ENCODE results near the gene LRRTM3.

LRRTM3 gene

GRCh38 chr10:66881814-66882213 lies 44.0 kb upstream of the LRRTM3 start:
- no peak overlapping the region for H3K4me3 ChIP-seq (IDR thresholded peaks at IDR 0.05; ENCODE audit: insufficient read depth, low read depth, low read length)
- H3K27ac ChIP-seq = no peak overlapping the region
- H3K4me2 ChIP-seq = no peak overlapping the region
- H3K36me3 ChIP-seq (ENCODE audit: insufficient read depth) = no peaks in the 10 kb centered on the region
- TF ChIP-seq, protein P1, sequence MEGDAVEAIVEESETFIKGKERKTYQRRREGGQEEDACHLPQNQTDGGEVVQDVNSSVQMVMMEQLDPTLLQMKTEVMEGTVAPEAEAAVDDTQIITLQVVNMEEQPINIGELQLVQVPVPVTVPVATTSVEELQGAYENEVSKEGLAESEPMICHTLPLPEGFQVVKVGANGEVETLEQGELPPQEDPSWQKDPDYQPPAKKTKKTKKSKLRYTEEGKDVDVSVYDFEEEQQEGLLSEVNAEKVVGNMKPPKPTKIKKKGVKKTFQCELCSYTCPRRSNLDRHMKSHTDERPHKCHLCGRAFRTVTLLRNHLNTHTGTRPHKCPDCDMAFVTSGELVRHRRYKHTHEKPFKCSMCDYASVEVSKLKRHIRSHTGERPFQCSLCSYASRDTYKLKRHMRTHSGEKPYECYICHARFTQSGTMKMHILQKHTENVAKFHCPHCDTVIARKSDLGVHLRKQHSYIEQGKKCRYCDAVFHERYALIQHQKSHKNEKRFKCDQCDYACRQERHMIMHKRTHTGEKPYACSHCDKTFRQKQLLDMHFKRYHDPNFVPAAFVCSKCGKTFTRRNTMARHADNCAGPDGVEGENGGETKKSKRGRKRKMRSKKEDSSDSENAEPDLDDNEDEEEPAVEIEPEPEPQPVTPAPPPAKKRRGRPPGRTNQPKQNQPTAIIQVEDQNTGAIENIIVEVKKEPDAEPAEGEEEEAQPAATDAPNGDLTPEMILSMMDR (conservative IDR thresholded peaks at IDR 0.05; ENCODE audit: low read depth, low read length) = no peak
- H3K79me2 ChIP-seq (ENCODE audit: insufficient read depth, low read depth) = no peaks in the 10 kb centered on the region
- no peaks in the 10 kb centered on the region for H3K27me3 ChIP-seq (ENCODE audit: insufficient read depth, low read depth)
- H3K4me1 ChIP-seq (ENCODE audit: low read depth, poor library complexity, severe bottlenecking) = no peaks in the 10 kb centered on the region
- H2AFZ ChIP-seq (ENCODE audit: low read depth) = no peak overlapping the region
- no peaks in the 10 kb centered on the region for H4K20me1 ChIP-seq (ENCODE audit: insufficient read depth)
- H3K9ac ChIP-seq = no peak overlapping the region

- H3K36me3 ChIP-seq (ENCODE audit: insufficient read depth) = no peaks in the 10 kb centered on the region
- H3K4me3 ChIP-seq (IDR thresholded peaks at IDR 0.05; ENCODE audit: insufficient read depth, low read depth, low read length) = no peak overlapping the region
- TF ChIP-seq, protein P1 (conservative IDR thresholded peaks at IDR 0.05; ENCODE audit: low read depth, low read length) = no peak
- no peak overlapping the region for H2AFZ ChIP-seq (ENCODE audit: low read depth)
- H3K4me1 ChIP-seq (ENCODE audit: low read depth, poor library complexity, severe bottlenecking) = no peaks in the 10 kb centered on the region
- H4K20me1 ChIP-seq (ENCODE audit: insufficient read depth) = no peaks in the 10 kb centered on the region
- no peak overlapping the region for H3K27ac ChIP-seq
- H3K79me2 ChIP-seq (ENCODE audit: insufficient read depth, low read depth) = no peaks in the 10 kb centered on the region
- H3K27me3 ChIP-seq (ENCODE audit: insufficient read depth, low read depth) = no peaks in the 10 kb centered on the region
- no peak overlapping the region for H3K4me2 ChIP-seq
- no peak overlapping the region for H3K9ac ChIP-seq
Measured at GRCh38 chr10:66882271-66882670, 43.6 kb upstream of the LRRTM3 start.

GRCh38 chr10:66886848-66887247 lies 39.0 kb upstream of the LRRTM3 start:
- Histone ChIP-seq H3K36me3 (ENCODE audit: insufficient read depth) (no peaks in the 10 kb centered on the region), H3K4me2 (no peak overlapping the region), H3K27ac (no peak overlapping the region), H2AFZ (ENCODE audit: low read depth) (no peak overlapping the region), H3K27me3 (ENCODE audit: insufficient read depth, low read depth) (no peaks in the 10 kb centered on the region), H3K79me2 (ENCODE audit: insufficient read depth, low read depth) (no peaks in the 10 kb centered on the region), H4K20me1 (ENCODE audit: insufficient read depth) (no peaks in the 10 kb centered on the region), H3K9ac (no peak overlapping the region), H3K4me3 (IDR thresholded peaks at IDR 0.05; ENCODE audit: insufficient read depth, low read depth, low read length) (no peak overlapping the region), H3K4me1 (ENCODE audit: low read depth, poor library complexity, severe bottlenecking) (no peaks in the 10 kb centered on the region)
- TF ChIP-seq, protein P1 (conservative IDR thresholded peaks at IDR 0.05; ENCODE audit: low read depth, low read length) = no peak

DNA sequence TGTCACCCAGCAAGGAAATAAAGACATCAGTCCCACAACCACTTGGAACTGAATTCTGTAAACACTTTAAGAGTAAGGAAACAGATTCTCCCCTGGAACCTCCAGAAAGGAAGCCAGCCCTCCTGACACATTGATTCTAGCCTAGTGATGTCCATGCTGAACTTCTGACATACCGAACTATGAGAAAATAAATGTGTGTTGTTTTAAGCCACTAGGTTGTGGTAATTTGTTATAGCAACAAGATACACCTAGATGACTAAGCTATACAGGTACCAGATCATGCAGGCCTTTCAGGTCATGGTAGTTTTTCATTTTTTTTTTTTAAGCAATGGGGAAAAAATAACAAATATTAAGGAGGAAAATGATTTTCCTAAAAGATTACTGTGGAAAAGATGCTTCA lies 37.6 kb upstream of the LRRTM3 start:
- H2AFZ ChIP-seq (ENCODE audit: low read depth) = no peak overlapping the region
- H3K79me2 ChIP-seq (ENCODE audit: insufficient read depth, low read depth) = no peaks in the 10 kb centered on the region
- H4K20me1 ChIP-seq (ENCODE audit: insufficient read depth) = no peaks in the 10 kb centered on the region
- H3K27me3 ChIP-seq (ENCODE audit: insufficient read depth, low read depth) = no peaks in the 10 kb centered on the region
- no peak overlapping the region for H3K27ac ChIP-seq
- no peaks in the 10 kb centered on the region for H3K4me1 ChIP-seq (ENCODE audit: low read depth, poor library complexity, severe bottlenecking)
- no peak overlapping the region for H3K9ac ChIP-seq
- no peak overlapping the region for H3K4me3 ChIP-seq (IDR thresholded peaks at IDR 0.05; ENCODE audit: insufficient read depth, low read depth, low read length)
- no peak overlapping the region for H3K4me2 ChIP-seq
- H3K36me3 ChIP-seq (ENCODE audit: insufficient read depth) = no peaks in the 10 kb centered on the region
- TF ChIP-seq, protein P1 (conservative IDR thresholded peaks at IDR 0.05; ENCODE audit: low read depth, low read length) = no peak

Data from KMS-11 (cell line).